GM18909 (cell line): ENCODE data around the gene SLCO4A1.
"Not testable (repeated sequence)": the region's sequence is repeated elsewhere in the genome, so short reads cannot be mapped to it uniquely, and the experiment has no call there.

Experiments used
- ATAC-seq: cut with Tn5 transposase; IDR thresholded peaks from one replicate; pipeline ENCODE4 v1.9.1; 2021; ENCODE audit warnings: mild to moderate bottlenecking; ENCODE audit not compliant: unreplicated experiment, poor library complexity

The SLCO4A1 gene

DNA sequence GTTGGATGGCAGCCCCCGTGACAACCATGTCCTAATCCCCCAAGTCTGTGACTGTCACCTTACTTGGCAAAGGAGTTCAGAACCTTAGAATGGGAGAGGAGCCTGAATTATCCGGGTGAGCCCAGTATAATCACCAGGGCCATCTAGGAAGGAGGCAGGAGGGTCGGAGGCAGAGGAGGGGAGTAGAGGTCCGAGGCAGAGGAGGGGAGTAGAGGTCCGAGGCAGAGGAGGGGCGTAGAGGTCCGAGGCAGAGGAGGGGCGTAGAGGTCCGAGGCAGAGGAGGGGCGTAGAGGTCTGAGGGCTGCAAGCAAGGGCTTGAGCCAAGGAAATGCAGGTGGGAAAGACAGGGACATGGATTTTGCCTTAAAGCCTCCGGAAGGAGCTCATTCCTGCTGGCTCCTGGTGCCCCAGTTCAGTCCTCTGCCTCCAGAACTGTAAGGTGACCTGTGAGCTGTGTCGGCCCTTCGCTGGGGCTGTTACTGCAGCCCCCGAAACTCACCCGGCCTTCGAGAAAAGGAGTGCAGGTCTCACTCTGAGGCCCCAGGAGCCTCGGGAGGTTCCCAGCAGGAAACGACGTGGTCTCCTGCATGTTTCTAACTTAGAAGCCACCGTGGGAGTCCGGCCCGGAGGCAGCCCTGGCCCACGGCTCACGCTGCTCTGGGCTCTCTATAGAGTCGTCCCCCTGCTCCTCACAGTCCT lies 20.0 kb upstream of the SLCO4A1 start:
- no peak for ATAC-seq

DNA sequence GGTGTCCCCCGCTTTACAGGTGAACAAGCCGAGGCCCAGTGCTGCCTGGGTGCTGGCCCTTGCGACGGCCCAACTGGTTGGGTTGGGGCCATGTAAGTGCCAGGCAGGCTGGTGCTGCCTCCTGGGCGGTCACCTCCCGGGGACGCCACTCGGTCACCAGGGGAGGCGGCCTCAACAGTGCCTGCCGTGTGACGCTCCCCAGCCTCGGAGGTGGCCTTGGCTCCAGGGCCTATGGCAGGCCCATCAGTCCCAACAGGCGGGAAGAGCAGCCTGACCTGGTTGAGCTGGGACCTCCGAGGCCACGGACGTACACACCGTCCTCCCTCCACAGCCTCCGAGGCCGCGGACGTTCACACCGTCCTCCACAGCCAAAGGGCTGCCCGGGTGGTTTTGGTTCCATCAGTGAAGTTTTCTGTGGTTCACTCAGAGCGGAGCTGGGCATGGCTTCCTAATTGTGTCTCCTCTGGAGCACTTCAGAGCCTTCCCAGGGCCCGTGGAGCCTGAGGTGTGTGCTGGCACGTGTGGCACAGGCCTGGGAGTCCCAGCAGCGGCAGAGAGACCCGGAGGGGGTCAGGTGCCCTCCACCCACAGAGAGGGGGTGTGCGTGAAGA lies 19.3 kb upstream of the SLCO4A1 start:
- ATAC-seq, result no peak

GRCh38 chr20:62623488-62624324 lies 18.6 kb upstream of the SLCO4A1 start:
- ATAC-seq, result peak; percentile 84

DNA sequence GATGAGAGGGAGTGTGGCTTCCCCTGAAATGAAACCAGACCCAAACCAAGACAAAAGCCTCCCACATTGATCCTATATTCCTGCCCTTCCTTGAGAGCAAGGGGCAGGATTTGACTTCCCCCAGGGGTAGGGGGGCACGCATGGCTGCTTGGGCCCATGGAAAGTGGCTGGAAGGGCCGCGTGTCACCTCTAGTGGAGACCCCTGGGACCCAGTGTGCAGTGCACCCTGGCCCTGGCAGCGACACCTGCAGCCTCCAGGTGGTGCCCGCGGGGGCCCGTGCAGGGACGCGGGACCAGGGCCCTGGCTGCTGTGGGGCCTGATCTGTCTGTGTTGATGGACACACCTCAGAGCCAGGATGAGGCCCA lies 18.0 kb upstream of the SLCO4A1 start:
- peak; percentile 33 for ATAC-seq

GRCh38 chr20:62624719-62625453 lies 17.4 kb upstream of the SLCO4A1 start:
- ATAC-seq, result no peak

DNA sequence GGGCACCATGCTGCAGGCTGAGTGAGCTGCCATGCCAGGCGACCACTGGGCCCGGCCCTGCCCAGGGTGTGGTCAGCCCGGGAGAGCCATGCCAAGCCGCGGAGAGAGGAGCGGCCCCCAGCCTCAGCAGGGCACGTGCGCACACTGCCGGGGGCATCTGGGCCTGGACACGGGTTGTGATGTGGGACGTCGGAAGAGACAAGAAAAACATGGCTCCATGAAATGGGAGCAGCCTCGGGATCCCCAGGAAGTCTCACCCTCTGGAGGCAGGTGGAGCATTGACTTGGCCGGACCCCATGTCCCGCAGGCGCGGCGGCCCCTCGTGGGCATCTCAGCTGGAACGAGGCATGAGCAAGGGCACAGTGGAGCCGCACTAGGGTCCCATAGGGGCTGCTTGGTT lies 16.8 kb upstream of the SLCO4A1 start:
- no peak for ATAC-seq

DNA sequence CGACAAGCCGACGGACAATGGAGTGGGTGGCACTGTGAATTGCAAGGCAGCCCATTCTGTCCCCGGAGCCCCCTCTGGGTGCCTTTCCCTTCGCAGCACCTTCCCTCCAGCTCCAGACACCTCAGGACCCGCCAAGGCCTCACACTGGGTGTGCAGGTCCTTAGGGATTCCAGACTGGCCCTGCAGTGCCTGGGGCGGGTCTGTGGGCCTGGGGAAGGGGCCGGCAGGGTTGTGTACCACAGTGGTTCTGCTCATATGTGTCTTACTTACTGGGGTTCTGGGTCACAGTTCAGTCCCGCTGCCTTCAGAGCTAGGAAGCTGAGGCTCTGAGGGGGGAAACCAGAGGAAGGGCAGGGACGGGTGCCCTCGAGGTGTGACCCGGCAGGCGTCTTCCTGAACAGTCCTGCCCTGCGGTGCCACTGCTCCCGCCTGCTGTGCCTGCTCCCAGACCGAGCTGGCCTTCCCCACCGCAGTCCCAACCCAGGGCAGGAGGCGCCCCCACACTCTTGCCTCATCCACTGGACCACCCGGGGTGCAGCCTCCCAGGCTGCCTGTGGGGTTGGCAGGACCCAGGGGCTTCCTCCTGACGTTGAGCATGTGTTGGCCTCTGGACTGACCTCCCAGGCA lies 16.3 kb upstream of the SLCO4A1 start:
- ATAC-seq, result no peak

GRCh38 chr20:62627425-62627824 lies 14.9 kb upstream of the SLCO4A1 start:
- not testable (repeated sequence) for ATAC-seq

DNA sequence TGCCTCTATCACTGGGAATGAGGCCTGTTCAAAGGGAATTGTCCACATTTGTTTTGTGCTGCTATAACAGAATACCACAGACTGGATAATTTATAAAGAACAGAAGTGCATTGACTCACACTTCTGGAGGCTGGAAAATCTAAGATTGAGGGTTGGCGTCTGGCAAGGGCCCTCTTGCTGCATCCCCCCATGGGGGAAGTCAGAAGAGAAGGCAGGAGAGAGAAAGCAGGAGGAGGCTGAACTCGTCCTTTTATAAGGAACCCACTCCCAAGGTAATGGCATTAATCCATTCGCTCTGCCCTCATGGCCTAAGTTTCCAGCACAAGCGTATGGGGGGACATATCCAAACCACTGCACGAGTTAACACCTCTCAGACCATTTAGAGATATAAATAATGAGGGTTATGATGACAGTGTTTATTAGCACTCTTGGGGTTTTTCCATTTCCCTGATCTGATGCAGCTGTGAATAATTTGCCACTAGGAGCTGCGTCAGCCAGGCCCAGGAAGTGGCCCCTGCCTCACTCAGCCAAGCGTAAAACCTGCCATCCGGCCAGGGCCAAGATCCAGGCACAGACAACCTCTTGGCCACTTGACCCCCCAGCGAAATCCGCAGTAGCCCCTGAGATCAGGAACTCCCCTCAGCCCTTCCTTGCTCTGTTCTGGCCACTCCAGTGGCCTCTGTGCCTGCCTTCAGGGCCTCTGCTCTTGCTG lies 14.2 kb upstream of the SLCO4A1 start:
- no peak for ATAC-seq

DNA sequence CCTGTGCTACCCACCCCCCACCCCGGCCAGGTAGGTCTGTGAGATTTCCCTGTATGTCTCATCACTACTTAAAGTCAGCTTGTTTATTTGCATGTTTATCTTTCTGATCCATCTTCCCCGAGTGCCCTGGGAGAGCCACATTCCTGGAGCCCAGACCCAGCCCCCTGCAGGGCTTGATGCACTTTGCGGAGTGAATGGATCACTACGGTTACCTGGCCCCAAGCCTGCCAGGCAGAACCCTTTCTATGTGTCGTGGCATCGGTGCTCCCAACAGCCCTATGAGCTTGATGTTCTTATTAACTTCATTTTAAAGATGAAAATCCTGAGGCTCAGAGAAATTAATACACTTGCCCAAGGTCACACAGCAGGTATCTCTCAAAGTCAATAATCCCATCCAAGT lies 13.6 kb upstream of the SLCO4A1 start:
- no peak for ATAC-seq

- ATAC-seq, result no peak
These were observed 12.3 kb upstream of the SLCO4A1 start for GRCh38 chr20:62629864-62630470.

- ATAC-seq, result no peak
These were observed 10.7 kb upstream of the SLCO4A1 start for GRCh38 chr20:62631336-62632308.

GRCh38 chr20:62632575-62633090 lies 9.7 kb upstream of the SLCO4A1 start:
- no peak for ATAC-seq

DNA sequence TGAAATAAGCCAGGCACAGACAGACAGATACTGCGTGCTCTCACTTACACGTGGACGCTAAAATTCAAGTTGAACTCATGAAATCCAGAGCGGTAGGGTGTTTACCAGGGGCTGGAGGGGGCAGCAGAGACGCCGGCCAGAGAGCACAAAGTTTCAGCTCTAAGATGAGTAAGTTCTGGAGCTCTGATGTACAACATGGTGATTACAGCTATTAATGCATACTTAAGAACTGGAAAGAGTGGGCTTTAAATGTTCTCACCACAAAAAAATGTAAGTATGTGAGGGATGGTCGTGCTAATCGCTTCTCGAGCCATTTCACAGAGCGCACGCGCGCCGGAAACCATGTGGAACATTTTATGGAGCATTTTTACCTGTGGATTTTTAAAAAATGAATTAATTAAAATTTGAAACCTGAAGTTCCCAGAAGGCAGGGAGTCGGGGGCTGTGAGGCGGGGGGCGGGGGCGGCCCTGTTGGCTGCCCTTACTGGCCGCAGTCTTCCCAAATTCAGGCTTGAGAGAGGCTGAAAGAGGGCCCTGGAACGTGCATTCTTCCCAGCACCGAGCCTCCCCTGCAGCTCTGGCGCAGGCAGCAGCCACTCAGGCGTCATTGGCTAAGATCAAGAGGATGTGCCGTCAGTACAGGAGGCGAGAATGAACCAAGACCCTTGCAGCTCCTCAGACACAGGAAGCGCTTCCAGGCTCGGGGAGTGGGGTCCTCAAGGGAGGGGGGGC lies 8.5 kb upstream of the SLCO4A1 start:
- ATAC-seq, result no peak

DNA sequence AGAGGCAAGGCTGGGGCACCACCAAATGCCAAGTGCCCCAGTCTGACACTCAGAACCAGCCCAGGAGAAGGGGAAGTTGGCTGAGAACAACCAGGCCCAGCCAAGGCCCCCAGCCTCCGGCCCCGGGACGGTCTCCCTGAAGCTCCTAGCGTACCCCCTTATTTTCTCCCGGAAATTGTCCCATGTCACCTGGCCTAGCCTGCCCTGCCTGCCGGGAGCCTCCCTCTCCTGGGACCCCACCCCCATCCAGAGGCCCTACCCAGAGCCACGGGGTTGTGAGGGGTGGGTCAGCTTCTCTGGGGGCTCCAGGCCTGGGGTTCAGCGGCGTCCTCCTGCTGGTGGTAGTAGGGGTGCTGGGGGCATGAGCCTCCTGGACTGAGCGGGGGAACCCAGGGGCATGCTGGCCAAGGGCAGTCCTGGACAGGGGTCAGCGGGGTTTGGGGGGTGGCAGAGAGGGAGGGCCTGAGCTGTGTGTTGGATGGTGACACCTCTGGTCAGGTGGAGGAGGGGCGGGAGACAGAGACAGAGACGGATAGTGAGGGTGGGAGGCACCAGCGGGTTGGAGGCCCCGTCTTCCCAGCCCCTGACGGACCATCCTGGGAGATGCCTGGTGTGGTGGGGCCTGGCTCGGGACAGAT lies 7.9 kb upstream of the SLCO4A1 start:
- ATAC-seq, result no peak

GRCh38 chr20:62635232-62635631 lies 7.1 kb upstream of the SLCO4A1 start:
- ATAC-seq, result no peak

GRCh38 chr20:62635852-62636251 lies 6.5 kb upstream of the SLCO4A1 start:
- ATAC-seq, result no peak
